HEK293T (cell line): ENCODE data around the gene MSI1.

ENCODE experiments used
- ARNT ChIP-seq: fragments of 450-650 bp; IDR thresholded peaks from 2 replicates; pipeline ENCODE4 v1.6.1; 2017; ENCODE audit warnings: mild to moderate bottlenecking
- BHLHE40 ChIP-seq: fragments of 450-650 bp; IDR thresholded peaks from 2 replicates; pipeline ENCODE4 v1.6.1; 2016; ENCODE audit warnings: mild to moderate bottlenecking, moderate library complexity, borderline replicate concordance
- CTBP1 ChIP-seq: fragments of 450-650 bp; IDR thresholded peaks from 2 replicates; pipeline ENCODE4 v1.6.1; 2016; ENCODE audit warnings: borderline replicate concordance
- ELF4 ChIP-seq: fragments of 450-650 bp; IDR thresholded peaks from 2 replicates; pipeline ENCODE4 v1.6.1; 2017; ENCODE audit warnings: antibody characterized with exemption
- FOXM1 ChIP-seq: fragments of 450-650 bp; IDR thresholded peaks from 2 replicates; pipeline ENCODE4 v1.6.1; 2017; ENCODE audit warnings: mild to moderate bottlenecking, borderline replicate concordance
- SP1 ChIP-seq: fragments of 450-650 bp; IDR thresholded peaks from 2 replicates; pipeline ENCODE4 v1.6.1; 2017
- SUZ12 ChIP-seq: fragments of 450-650 bp; IDR thresholded peaks from 2 replicates; pipeline ENCODE4 v1.6.1; 2016; ENCODE audit warnings: mild to moderate bottlenecking
- TARDBP ChIP-seq: fragments of 450-650 bp; IDR thresholded peaks from 2 replicates; pipeline ENCODE4 v1.6.1; 2016

DNA sequence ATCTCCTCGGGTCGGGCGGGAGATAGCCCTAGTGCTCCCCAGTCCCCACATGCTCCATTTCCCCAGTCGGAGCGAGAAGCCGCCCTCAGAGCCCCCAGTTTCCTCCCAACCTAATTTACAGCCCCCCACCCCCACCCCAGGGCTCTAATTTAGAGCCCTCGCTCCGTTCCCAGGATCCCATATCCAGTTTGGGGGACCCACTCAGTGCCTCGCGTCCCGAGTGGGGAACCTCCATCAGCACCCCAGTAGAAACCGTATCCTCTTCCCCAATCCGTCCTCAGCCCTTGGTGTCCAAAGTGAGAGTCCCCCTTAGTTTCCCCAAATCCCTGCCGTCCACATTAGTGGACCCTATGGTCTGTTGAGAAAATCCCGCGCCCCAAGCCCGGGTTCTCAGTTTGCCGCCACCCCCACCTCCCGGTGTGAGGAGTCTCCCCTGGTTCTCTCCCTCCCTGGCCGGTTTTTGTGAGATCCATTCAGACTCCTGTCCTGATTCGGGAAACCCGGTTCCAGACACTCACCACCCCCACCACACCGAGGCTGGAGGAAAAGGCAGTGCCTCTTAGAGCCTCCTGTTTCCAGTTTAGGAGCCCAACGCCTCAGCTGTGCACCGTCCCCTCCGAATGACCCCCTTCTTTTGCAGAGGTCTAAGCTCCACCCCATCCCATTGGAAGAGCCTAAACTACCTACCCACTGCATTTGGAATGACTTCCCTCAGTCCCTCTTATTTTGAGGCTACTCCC is 809 bp upstream of the MSI1 start:
- TF ChIP-seq ELF4 (no peak), TARDBP (no peak), SP1 (no peak), FOXM1 (no peak), CTBP1 (no peak), SUZ12 (no peak), ARNT (no peak), BHLHE40 (no peak)
